ENCODE results near the gene CAPZB.

Gene CAPZB

GRCh38 chr1:19352839-19353238 is 132.5 kb downstream of the CAPZB start:
- TF ChIP-seq ZFX (IDR thresholded peaks at IDR 0.05) = no peak
- TF ChIP-seq CTCF (conservative IDR thresholded peaks at IDR 0.05) = no peak
- no peak overlapping the region for H3K27ac ChIP-seq

GRCh38 chr1:19351873-19352272 is 133.5 kb downstream of the CAPZB start:
- no peak for TF ChIP-seq CTCF (conservative IDR thresholded peaks at IDR 0.05)
- no peak for TF ChIP-seq ZFX (IDR thresholded peaks at IDR 0.05)
- H3K27ac ChIP-seq = no peak overlapping the region

- TF ChIP-seq ZFX (IDR thresholded peaks at IDR 0.05) (no peak), CTCF (conservative IDR thresholded peaks at IDR 0.05) (no peak)
Measured at GRCh38 chr1:19350566-19350965, 134.8 kb downstream of the CAPZB start.

GRCh38 chr1:19349999-19350398 is 135.3 kb downstream of the CAPZB start:
- no peak overlapping the region for H3K27ac ChIP-seq
- TF ChIP-seq ZFX (IDR thresholded peaks at IDR 0.05) (no peak), CTCF (conservative IDR thresholded peaks at IDR 0.05) (no peak)

More at GRCh38 chr1:19350566-19350965, 134.8 kb downstream of the CAPZB start:
- no peak overlapping the region for H3K27ac ChIP-seq

GRCh38 chr1:19348441-19349198 is 136.7 kb downstream of the CAPZB start:
- TF ChIP-seq ZFX (IDR thresholded peaks at IDR 0.05) = no peak
- no peak for TF ChIP-seq CTCF (conservative IDR thresholded peaks at IDR 0.05)
- no peak overlapping the region for H3K27ac ChIP-seq

- no peak overlapping the region for H3K27ac ChIP-seq
- TF ChIP-seq CTCF (conservative IDR thresholded peaks at IDR 0.05) = no peak
- no peak for TF ChIP-seq ZFX (IDR thresholded peaks at IDR 0.05)
Measured at GRCh38 chr1:19347533-19348172, 137.7 kb downstream of the CAPZB start.

- H3K27ac ChIP-seq = no peak overlapping the region
- TF ChIP-seq ZFX (IDR thresholded peaks at IDR 0.05) (no peak), CTCF (conservative IDR thresholded peaks at IDR 0.05) (no peak)
Measured at GRCh38 chr1:19346026-19346425, 139.3 kb downstream of the CAPZB start.
